Heart left ventricle (tissue), 16 donors: ENCODE data around the gene S100A14. TPM values are rescaled to one million over a fixed set of nuclear protein-coding genes. Genes with fewer than 3 reads are reported as not detected.
"Not testable (repeated sequence)": the region's sequence is repeated elsewhere in the genome, so short reads cannot be mapped to it uniquely, and the experiment has no call there.

Source experiments
- ATAC-seq, 4 donors: fragments of 200-7000 bp; cut with Tn5 transposase; one replicate each; pipeline ENCODE4 v1.9.1; 2020 to 2022; ENCODE audit warnings: moderate library complexity in 4 of 4, mild to moderate bottlenecking in 3 of 4, moderate number of reproducible peaks in 1 of 4
- DNase-seq, 5 donors: peaks; one replicate each; pipeline ENCODE4 v3.0.0-alpha.2; 2020
- H3K27ac ChIP-seq, 12 donors: fragments of 200-600 bp; sonication (generic) in 4 of 12; one replicate each; pipeline versions ENCODE4 v1.5.0 to v1.8.0; 2016 to 2022; ENCODE audit warnings: mild to moderate bottlenecking in 2 of 12
- H3K27me3 ChIP-seq, 9 donors: fragments of 200-600 bp; sonication (generic) in 2 of 9; one replicate each; pipeline versions ENCODE4 v1.5.1 to v1.8.0; 2016 to 2022; ENCODE audit warnings: mild to moderate bottlenecking in 3 of 9
- H3K36me3 ChIP-seq, 9 donors: fragments of 200-600 bp; sonication (generic) in 2 of 9; one replicate each; pipeline versions ENCODE4 v1.5.0 to v1.8.0; 2018 to 2022; ENCODE audit warnings: mild to moderate bottlenecking in 2 of 9
- H3K4me1 ChIP-seq, 12 donors: fragments of 200-600 bp; sonication (generic) in 4 of 12; one replicate each; pipeline versions ENCODE4 v1.5.0 to v1.8.0; 2016 to 2022; ENCODE audit warnings: mild to moderate bottlenecking in 3 of 12
- H3K4me3 ChIP-seq, 12 donors: fragments of 200-600 bp; sonication (generic) in 4 of 12; one replicate each; pipeline versions ENCODE4 v1.5.0 to v1.8.0; 2017 to 2022; ENCODE audit warnings: mild to moderate bottlenecking in 9 of 12, moderate library complexity in 4 of 12
- H3K9me3 ChIP-seq, 12 donors: fragments of 200-600 bp; sonication (generic) in 4 of 12; one replicate each; pipeline versions ENCODE4 v1.5.0 to v1.8.0; 2016 to 2022; ENCODE audit warnings: mild to moderate bottlenecking in 1 of 12
- POLR2A ChIP-seq, 2 donors: fragments of 450-650 bp; IDR thresholded peaks; one replicate each; pipeline ENCODE4 v1.6.1; 2017; ENCODE audit warnings: antibody characterized with exemption in 2 of 2, mild to moderate bottlenecking in 2 of 2, moderate library complexity in 2 of 2
- WGBS, 4 donors: extraction: QIAGEN DNeasy Blood & Tissue Kit in 2 of 4; methylation state at CpG; one replicate each; pipeline versions ENCODE4 v1.1.5 to v1.1.7; 2013 to 2018; 5-methylcytosine and 5-hydroxymethylcytosine counted together
- intact Hi-C, 10 donors: fragments of 100-400 bp; cut with DNase I; formaldehyde crosslinking; loops; one replicate each; pipeline versions ENCODE4 v1.11.1 to v1.14.2; 2022
- polyA plus RNA-seq, 2 donors: library from polyadenylated mRNA; stranded (reverse); fragments of 200-250 nt; gene quantifications; one replicate each; pipeline ENCODE4 v1.2.3, GENCODE V29; 2013
- total RNA-seq, 9 donors: library from RNA; depleted of rRNA in 2 of 9; stranded (reverse); fragments of >200 nt in 2 of 9; fragmentation: NEBNext Ultra II Directional in 3 of 9; extraction: Animal tissue kit (Norgen Biotek cat#: 25700) in 3 of 9; gene quantifications; one replicate each; pipeline versions ENCODE4 v1.1.0 to v1.2.4, GENCODE V29; 2016 to 2023
- TF ChIP-seq, protein P1 (sequence below), 12 donors: fragments of 200-600 bp; sonication (generic) in 4 of 12; IDR thresholded peaks; one replicate each; pipeline versions ENCODE4 v1.5.0 to v1.8.0; 2018 to 2022; ENCODE audit warnings: antibody characterized with exemption in 12 of 12, mild to moderate bottlenecking in 5 of 12
- donor health status: ischemic (EF 13 %, LVEDD 7.1; RV severe dilation, severe dysfunction).
- donor health status: healthy with polysubstance abuse.
- donor health status: DM: no; HTN: yes; CAD: no.
- donor health status: DM: no; HTN: no; CAD: no.
- donor health status: ischemic (EF 25% LVEDD 6.9; RV normal size, moderate dysfunction).
- donor health status: ischemic (EF 25% LVEDD 5.7; RV mildly dilated, moderate dysfunction).
- donor health status: healthy.
- donor health status: DM: yes; HTN: yes; CAD: no.
- donor health status: ischemic (EF 35%, LVEDD 5.7; RV mildly dilated, moderate dysfunction).
- donor health status: nonischemic (EF 11% LVEDD 7.7; RV severe dilation, severe dysfunction).
- donor health status: DM: yes; HTN: yes; CAD: no.
- donor health status: PGD.
- donor health status: ischemic (EF 29% LVEDD 5.4; RV normal size, mild dysfunction).
- donor health status: nonischemic (EF 23%, LVEDD 6.1; RV moderate dilation, normal function).

The S100A14 gene
- total and polyA plus RNA-seq, 11 donors, result 0.79 to 6.1 (median 3.9) TPM; not detected in 1

DNA sequence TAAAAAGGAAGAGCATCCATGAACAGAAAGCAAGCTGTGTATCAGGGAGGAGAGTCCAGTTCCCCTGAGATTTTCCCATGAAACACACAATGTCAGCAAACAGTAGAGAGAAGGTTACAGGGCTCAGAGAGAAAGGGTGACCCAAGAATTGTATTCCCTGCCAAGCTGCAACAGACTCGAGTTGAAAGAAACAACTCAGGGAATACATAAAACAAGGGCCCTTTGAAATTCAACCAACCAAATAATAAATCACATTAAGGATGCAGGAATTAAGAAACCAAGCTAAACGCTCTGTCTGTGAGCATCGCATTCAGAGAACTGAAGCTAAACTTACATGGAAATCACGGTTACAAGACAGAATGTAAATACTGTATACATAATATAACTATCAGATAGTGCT is 23.4 kb downstream of the S100A14 start:
- Histone ChIP-seq H3K27me3 (no peaks in the 10 kb centered on the region), H3K4me1 (peaks cover 0 to under 1% (median 0%) of the 10 kb centered on the region in 12 donors), H3K4me3 (no peak overlapping the region), H3K36me3 (no peaks in the 10 kb centered on the region), H3K9me3 (no peaks in the 10 kb centered on the region), H3K27ac (no peak overlapping the region)
- WGBS, 4 donors, result 63 to 72% (median 71%) methylated on average over 4 of the region's 4 CpGs
- TF ChIP-seq, protein P1, sequence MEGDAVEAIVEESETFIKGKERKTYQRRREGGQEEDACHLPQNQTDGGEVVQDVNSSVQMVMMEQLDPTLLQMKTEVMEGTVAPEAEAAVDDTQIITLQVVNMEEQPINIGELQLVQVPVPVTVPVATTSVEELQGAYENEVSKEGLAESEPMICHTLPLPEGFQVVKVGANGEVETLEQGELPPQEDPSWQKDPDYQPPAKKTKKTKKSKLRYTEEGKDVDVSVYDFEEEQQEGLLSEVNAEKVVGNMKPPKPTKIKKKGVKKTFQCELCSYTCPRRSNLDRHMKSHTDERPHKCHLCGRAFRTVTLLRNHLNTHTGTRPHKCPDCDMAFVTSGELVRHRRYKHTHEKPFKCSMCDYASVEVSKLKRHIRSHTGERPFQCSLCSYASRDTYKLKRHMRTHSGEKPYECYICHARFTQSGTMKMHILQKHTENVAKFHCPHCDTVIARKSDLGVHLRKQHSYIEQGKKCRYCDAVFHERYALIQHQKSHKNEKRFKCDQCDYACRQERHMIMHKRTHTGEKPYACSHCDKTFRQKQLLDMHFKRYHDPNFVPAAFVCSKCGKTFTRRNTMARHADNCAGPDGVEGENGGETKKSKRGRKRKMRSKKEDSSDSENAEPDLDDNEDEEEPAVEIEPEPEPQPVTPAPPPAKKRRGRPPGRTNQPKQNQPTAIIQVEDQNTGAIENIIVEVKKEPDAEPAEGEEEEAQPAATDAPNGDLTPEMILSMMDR (IDR thresholded peaks at IDR 0.05), result no peak
- TF ChIP-seq POLR2A (IDR thresholded peaks at IDR 0.05), result no peak
- intact Hi-C loops, result no loop called here
- ATAC-seq, result no peak
- no peak for DNase-seq

DNA sequence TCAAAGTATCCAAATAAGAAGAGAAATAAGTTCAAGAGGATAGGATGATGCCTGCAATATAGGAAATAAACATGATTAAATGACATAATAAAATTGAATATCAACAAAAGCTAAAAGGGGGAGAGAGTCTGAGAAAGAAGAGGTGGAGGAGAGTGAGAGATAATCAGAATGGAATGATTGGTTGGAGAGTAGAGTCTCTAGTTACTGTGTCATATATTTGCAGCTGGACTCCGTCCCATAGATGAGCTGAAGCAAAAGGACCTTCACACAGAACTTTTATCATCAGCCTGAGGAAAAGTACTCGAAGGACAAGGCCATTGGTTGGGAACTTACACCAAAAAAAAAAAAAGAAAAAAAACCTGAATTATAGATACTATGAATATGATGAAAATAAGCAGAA is 27.6 kb downstream of the S100A14 start:
- Histone ChIP-seq H3K36me3 (no peaks in the 10 kb centered on the region), H3K4me3 (no peak overlapping the region), H3K27ac (no peak overlapping the region), H3K9me3 (no peaks in the 10 kb centered on the region), H3K27me3 (no peaks in the 10 kb centered on the region), H3K4me1 (peaks cover 0 to 10% (median 2%) of the 10 kb centered on the region in 12 donors)
- intact Hi-C loops, result no loop called here
- TF ChIP-seq, protein P1 (IDR thresholded peaks at IDR 0.05), result no peak
- TF ChIP-seq POLR2A (IDR thresholded peaks at IDR 0.05), result no peak
- DNase-seq, result no peak
- ATAC-seq, result no peak
- WGBS, 4 donors, result 79 to 86% (median 83%) methylated on average over 2 of the region's 2 CpGs

- H3K27me3 ChIP-seq, intact Hi-C loops, H3K9me3 ChIP-seq, H3K27ac ChIP-seq, DNase-seq, ATAC-seq, H3K36me3 ChIP-seq, H3K4me3 ChIP-seq: not testable (repeated sequence)
- 87 to 95% (median 93%) methylated on average over 10 of the region's 10 CpGs for WGBS, 4 donors
- peaks cover 0 to 10% (median 2%) of the 10 kb centered on the region in 12 donors for H3K4me1 ChIP-seq
Measured at GRCh38 chr1:153588033-153588432, 28.1 kb downstream of the S100A14 start.

DNA sequence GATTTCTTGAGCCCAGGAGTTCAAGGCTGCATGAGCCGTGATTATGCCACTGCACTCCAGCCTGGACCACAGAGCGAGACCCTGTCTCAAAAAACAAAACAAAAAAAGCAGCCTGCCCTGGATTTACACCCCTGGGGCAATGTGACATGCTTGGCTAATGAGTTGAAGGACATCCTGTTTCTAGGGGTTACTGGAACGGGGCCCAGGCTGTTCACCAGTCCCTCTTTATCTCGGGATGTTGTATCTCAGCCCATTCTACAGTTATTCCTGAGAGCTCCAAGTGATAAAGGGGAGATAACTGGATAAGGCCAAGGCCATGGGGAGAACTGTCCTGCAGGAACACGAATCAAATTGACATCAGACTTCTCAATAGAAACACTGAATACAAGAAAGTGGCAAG is 28.8 kb downstream of the S100A14 start:
- peaks cover 0 to 10% (median 2%) of the 10 kb centered on the region in 12 donors for H3K4me1 ChIP-seq
- no peaks in the 10 kb centered on the region for H3K27me3 ChIP-seq
- intact Hi-C loops, result no loop called here
- no peaks in the 10 kb centered on the region for H3K36me3 ChIP-seq
- WGBS, 4 donors, result 28 to 42% (median 34%) methylated on average over 5 of the region's 5 CpGs
- no peak for TF ChIP-seq POLR2A (IDR thresholded peaks at IDR 0.05)
- TF ChIP-seq, protein P1 (IDR thresholded peaks at IDR 0.05), result no peak
- no peak overlapping the region for H3K4me3 ChIP-seq
- H3K27ac ChIP-seq, result no peak overlapping the region
- no peak for DNase-seq
- peak in 3 of 4 donors; percentile 57 to 64 (median 60) for ATAC-seq
- no peaks in the 10 kb centered on the region for H3K9me3 ChIP-seq

DNA sequence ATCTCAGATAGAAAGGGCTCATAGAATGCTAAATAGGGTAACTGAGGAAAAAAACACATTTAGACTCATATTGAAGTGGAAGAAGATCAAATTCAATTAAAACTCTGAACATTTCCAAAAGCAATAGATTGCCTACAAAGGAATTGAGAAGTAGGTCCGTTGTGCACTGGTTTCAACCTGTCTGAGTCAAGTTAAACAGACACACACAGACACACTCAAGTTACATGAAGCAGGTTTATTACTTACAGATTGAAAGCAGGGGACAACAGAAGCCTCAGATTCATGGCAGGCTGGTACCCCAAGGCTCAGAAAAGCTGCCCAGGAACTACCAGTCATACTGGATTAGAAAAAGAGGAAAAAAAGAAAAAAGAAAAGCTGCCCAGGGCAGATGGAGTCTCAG is 29.8 kb downstream of the S100A14 start:
- Histone ChIP-seq H3K27me3 (no peaks in the 10 kb centered on the region), H3K4me1 (peaks cover 0 to 10% (median 2%) of the 10 kb centered on the region in 12 donors), H3K9me3 (no peaks in the 10 kb centered on the region), H3K4me3 (no peak overlapping the region), H3K27ac (no peak overlapping the region), H3K36me3 (no peaks in the 10 kb centered on the region)
- intact Hi-C loops, result no loop called here
- WGBS, 4 donors, result 48 to 58% (median 55%) methylated on average over 1 of the region's 1 CpG
- no peak for TF ChIP-seq POLR2A (IDR thresholded peaks at IDR 0.05)
- TF ChIP-seq, protein P1 (IDR thresholded peaks at IDR 0.05), result no peak
- ATAC-seq (no peak), DNase-seq (no peak)
